Stimulated activated memory B cell treated with anti-CD40 and anti-IgM and Interleukin-4, amounts not matched to agents 10 μg/mL and 1 μg/mL and 100 μg/mL, for 72 hours (primary cell): ENCODE results near the gene USP6NL.
A peak's percentile ranks its signal among the peaks of the same experiment; 100 is the strongest.

ENCODE experiments used
- ATAC-seq: fragments of 150-1000 bp; cut with Tn5 transposase; 2 replicates; pipeline ENCODE4 v1.10.0; 2021
- H3K27ac Mint-ChIP-seq: one replicate; pipeline ENCODE4 v1.8.0; 2022; ENCODE audit warnings: mild to moderate bottlenecking, mixed read lengths
- H3K27me3 Mint-ChIP-seq: one replicate; pipeline ENCODE4 v1.8.0; 2022; ENCODE audit warnings: mixed read lengths
- H3K36me3 Mint-ChIP-seq: one replicate; pipeline ENCODE4 v1.8.0; 2022; ENCODE audit warnings: mixed read lengths
- H3K4me1 Mint-ChIP-seq: one replicate; pipeline ENCODE4 v1.8.0; 2022; ENCODE audit warnings: mixed read lengths
- H3K4me3 Mint-ChIP-seq: one replicate; pipeline ENCODE4 v1.8.0; 2022; ENCODE audit warnings: mild to moderate bottlenecking, moderate library complexity, mixed read lengths
- H3K9me3 Mint-ChIP-seq: one replicate; pipeline ENCODE4 v1.8.0; 2022; ENCODE audit warnings: mixed read lengths

The USP6NL gene

GRCh38 chr10:11411926-11412545, 199.4 kb downstream of the USP6NL start:
- Mint-ChIP-seq H3K4me3 (no peak overlapping the region), H3K36me3 (peaks cover 12% of the 10 kb centered on the region), H3K4me1 (peaks cover 21% of the 10 kb centered on the region), H3K27ac (no peak overlapping the region), H3K27me3 (no peaks in the 10 kb centered on the region), H3K9me3 (peaks cover 15% of the 10 kb centered on the region)
- ATAC-seq: no peak

- peaks cover 18% of the 10 kb centered on the region for H3K9me3 Mint-ChIP-seq
- no peak for ATAC-seq
- no peak overlapping the region for H3K4me3 Mint-ChIP-seq
- peaks cover 42% of the 10 kb centered on the region for H3K4me1 Mint-ChIP-seq
- H3K36me3 Mint-ChIP-seq: peaks cover 12% of the 10 kb centered on the region
- H3K27ac Mint-ChIP-seq: no peak overlapping the region
- no peaks in the 10 kb centered on the region for H3K27me3 Mint-ChIP-seq
Measured at GRCh38 chr10:11409357-11409756, 202.1 kb downstream of the USP6NL start.

- Mint-ChIP-seq H3K4me3 (no peak overlapping the region), H3K4me1 (peaks cover 48% of the 10 kb centered on the region), H3K27me3 (no peaks in the 10 kb centered on the region), H3K36me3 (peaks cover 12% of the 10 kb centered on the region), H3K9me3 (peaks cover 14% of the 10 kb centered on the region), H3K27ac (peak overlapping the region; percentile 14)
- ATAC-seq: peak; percentile 74
Measured at GRCh38 chr10:11407939-11408338, 203.5 kb downstream of the USP6NL start.

GRCh38 chr10:11406746-11407145, 204.7 kb downstream of the USP6NL start:
- ATAC-seq: no peak
- Mint-ChIP-seq H3K27me3 (no peaks in the 10 kb centered on the region), H3K27ac (no peak overlapping the region), H3K36me3 (peaks cover 6% of the 10 kb centered on the region), H3K9me3 (peaks cover 12% of the 10 kb centered on the region), H3K4me3 (no peak overlapping the region), H3K4me1 (peaks cover 60% of the 10 kb centered on the region)

- no peak overlapping the region for H3K4me3 Mint-ChIP-seq
Measured at GRCh38 chr10:11404901-11405300, 206.5 kb downstream of the USP6NL start.

More at GRCh38 chr10:11404901-11405300, 206.5 kb downstream of the USP6NL start:
- Mint-ChIP-seq H3K36me3 (peaks cover 6% of the 10 kb centered on the region), H3K27me3 (no peaks in the 10 kb centered on the region), H3K9me3 (peaks cover 12% of the 10 kb centered on the region), H3K4me1 (peaks cover 76% of the 10 kb centered on the region), H3K27ac (no peak overlapping the region)
- ATAC-seq: no peak
